Umbilical cord (tissue), 2 donors: ENCODE measurements around the gene COX7A2. TPM values are rescaled to one million over a fixed set of nuclear protein-coding genes. Genes with fewer than 3 reads are reported as not detected.
A peak's percentile ranks its signal among the peaks of the same experiment; 100 is the strongest.

Experiments used
- DNase-seq: peaks from one replicate; pipeline ENCODE4 v3.0.0-alpha.2; 2015; ENCODE audit warnings: low spot score
- total RNA-seq: library from RNA; depleted of rRNA; stranded (reverse); fragments of >200 nt; gene quantifications from one replicate; pipeline ENCODE4 v1.2.3, GENCODE V29; 2014; ENCODE audit warnings: low replicate concordance; ENCODE audit not compliant: insufficient read depth

Gene COX7A2
- total RNA-seq, 1 donor from 2014 or later: 50.3 TPM

GRCh38 chr6:75221116-75221515 is 22.5 kb downstream of the COX7A2 start:
- DNase-seq: no peak

DNA sequence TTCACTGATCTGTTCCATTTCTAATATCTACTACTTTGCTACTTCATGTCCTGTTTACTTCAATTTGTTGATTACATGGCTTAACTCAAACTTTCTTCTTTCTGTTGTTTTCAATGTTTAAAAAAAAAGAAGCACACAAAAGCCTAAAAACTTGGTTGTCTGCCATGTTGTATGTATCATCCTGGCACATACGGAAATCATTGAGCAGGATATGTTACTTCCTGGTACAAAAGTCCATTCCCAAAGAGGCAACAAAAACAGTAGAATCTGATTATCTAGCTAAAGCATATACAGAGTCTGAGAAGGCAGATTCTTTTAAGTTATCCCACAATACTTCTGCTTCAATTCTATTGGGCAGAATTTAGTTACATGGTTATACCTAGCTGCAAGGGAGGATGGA is 23.2 kb downstream of the COX7A2 start:
- DNase-seq: no peak

- DNase-seq: peak; percentile 69
Observed at GRCh38 chr6:75219263-75219662, 24.3 kb downstream of the COX7A2 start.

DNA sequence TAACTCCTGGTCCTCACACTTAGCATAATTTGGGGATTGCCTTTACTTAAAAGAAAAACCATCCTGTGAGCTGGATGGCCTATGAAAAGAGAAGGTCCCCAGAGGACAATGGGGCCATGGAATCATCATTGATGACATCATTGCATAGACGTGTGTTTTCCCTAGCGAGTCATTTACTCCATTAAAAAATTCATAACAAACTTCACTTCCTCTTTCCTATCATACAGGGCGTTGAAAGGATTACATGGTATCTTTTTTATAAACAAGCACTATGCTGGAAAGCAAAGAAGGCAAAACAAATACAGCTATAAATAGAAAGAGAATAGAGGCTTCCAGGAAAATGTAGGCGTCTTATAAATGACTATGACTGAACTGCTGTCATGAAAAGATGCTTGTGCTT is 26.4 kb downstream of the COX7A2 start:
- no peak for DNase-seq

GRCh38 chr6:75215291-75215690 is 28.3 kb downstream of the COX7A2 start:
- DNase-seq: no peak

DNA sequence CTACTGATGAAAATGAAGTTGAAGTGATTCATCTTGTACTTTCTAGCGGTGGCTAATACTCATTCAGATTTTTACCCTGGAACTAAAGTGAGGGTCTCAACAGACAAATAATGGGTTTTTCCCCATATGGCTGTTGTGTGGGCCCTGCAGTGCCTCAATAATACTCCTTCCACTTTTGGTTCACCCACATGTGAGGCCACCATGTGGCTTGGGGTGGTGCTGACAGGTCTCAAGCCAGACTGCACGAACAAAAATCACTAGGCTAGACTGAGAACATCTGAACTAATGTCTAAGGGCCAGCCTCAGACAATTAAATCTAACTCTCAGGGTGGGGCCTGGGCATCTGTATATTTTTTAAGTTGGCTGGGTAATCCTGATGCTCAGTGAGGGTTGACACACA is 29.9 kb downstream of the COX7A2 start:
- no peak for DNase-seq

DNA sequence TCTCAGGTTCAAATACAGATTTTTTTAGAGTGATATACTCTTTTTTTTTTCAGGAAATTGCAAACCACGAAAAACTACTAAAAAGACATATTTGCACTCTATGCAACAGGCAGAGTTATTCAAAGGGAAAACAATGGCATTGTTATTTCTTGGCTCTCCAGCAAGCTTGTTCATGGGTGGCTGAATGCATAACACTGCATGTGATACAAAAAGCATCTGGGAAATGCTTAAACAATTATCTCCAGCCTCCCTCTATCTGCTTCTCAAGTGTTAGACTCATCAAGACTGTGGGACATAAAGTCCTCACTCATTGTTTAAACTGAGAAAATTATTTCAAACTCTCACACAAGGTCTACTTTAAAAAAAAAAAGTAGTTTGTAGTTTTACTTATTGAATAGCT is 30.5 kb downstream of the COX7A2 start:
- no peak for DNase-seq

GRCh38 chr6:75211920-75212590 is 31.5 kb downstream of the COX7A2 start:
- DNase-seq: peak; percentile 40

DNA sequence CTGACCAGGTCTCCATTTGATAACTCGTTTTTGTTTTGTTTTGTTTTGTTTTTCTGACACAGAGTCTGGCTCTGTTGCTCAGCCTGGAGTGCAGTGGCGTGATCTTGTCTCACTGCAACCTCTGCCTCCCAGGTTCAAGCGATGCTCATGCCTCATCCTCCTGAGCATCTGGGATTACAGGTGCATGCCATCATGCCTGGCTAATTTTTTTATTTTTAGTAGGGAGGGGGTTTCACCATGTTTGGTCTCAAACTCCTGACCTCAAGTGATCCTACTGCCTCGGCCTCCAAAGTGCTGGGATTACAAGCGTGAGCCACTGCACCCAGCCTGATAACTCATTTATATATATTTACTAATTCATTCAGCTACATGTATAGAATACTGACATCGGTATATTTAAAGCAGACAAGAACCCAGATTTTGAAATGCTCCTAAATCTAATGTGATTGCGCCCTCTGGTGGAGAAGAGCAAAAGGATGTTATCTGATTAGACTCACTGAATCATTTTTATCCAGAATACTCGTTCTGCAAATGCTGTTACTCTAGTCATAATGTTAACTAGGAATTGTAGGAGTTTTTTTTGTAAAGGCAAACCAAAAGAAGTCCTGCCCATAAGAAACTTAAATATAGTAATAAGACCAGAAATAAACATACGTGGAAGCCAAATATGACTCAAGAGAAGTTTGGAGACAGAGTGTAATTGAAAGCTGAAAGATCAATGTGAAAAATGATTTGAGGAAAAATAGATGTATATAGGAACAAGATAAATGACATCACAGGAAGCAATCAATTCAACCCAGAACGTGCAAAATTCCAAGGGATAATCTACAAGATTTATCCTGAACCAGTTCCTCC is 32.5 kb downstream of the COX7A2 start:
- DNase-seq: peak; percentile 81

DNA sequence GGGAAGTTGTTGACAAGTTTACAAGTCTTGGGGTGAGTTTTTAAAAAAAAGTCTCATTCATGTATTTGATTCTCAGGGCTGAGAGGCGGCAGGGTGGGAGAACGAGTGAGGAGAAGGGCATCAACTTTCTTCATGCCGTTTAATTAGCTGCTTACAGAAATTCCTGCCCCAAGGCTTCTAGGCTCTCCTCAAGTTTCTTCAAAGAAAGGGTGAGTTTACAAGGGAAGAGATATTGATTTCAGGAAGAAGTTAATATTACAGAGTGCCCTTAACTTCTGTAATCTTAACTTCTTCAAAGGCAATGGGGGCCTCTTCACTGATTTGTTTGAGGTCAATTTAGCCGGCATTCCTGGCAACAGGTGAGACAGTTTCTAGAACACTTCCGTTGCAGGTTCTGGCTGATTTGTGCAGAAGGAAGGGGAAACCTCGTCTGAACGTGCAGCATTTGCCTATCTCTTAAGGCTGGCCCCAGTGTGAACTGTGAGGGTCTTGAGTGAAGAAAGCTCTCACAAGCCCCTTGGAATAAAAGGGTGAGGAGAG is 34.3 kb downstream of the COX7A2 start:
- DNase-seq: no peak

DNA sequence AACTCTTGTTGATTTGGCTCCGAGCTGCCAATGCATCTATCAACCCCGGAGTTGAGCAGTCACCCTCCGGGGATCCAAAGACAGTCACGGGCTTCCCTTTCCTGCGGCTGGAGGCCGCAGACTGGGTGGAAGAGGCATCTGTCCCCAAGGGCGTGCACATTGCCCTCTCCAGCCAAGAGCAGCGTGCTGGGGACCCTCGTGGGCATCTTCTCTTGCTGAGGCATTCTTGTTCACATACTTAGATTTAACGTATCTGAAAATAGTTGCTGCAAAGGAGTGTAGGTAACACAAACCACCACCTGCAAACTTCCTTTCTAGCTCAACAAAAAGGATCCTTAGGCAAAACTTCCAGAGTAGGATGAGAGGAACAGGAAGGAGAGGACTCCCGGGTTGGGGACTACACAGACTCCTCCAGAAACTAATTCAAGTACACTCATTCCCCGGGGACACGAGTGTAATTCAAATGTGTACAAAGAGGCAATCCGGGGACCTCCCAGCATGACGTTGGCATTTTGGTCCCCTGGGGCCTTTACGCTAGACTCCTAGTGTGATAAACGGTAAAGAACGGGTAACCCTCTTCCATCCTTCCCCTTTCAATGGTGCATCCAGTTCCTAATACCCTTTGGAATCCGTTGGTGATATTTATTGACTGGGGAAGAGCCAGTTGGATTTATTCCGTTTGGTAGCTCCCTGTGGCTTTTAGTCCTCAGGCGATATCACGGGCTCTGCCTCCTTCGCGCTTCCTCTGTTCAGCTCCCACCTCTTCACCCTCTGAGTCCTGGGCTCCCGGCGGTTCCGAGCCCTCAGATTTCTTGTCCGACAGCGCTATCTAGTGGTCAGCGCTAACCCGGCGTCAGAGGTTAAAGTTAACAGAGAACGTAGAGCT is 35.1 kb downstream of the COX7A2 start:
- DNase-seq: peak; percentile 88

DNA sequence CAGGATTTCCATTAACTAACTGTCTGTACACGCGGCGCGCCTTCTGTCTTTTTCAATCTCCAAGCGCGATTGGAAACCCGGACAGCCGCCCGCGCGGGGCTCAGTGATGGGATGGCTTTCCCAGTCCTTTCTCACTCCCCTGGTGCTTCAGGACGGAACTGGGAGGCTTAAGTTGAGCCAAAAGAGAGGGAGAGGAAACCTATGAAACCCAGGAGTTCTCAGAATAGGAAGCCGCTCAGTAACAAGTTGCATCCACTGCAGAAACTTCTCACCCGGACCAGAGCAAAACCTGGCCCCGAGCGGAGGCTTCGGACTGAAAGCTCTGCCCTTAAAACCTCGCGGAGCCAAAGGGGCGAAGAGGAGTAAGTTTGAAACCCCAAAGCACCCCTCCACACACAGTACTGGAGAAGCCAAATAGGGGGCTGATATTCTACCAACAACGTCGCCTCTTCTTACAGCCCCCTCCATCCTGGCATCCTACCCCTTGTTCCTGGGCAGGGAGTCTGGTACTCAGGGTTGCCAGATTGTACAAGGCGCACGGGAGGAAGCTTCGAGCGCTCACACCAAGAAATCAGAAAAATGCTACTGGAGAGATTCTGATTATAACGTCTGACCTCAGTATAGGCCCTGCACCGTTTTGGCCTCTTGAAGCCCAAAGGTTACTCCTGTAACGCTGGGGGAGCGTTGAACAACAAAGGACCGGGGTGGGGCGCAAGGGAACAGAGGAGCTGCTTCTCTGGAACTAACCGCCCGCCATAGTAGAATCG is 36.8 kb downstream of the COX7A2 start:
- peak; percentile 61 for DNase-seq

GRCh38 chr6:75205776-75206575 is 37.6 kb downstream of the COX7A2 start, which contains the start of gene COL12A1:
Gene COL12A1, minus strand, starts transcription at chr6:75206053. Its CDS starts 3,261 bp downstream, at chr6:75202792.
- peak; percentile 89 for DNase-seq

GRCh38 chr6:75204959-75205775 is 38.4 kb downstream of the COX7A2 start:
- DNase-seq: peak; percentile 61

DNA sequence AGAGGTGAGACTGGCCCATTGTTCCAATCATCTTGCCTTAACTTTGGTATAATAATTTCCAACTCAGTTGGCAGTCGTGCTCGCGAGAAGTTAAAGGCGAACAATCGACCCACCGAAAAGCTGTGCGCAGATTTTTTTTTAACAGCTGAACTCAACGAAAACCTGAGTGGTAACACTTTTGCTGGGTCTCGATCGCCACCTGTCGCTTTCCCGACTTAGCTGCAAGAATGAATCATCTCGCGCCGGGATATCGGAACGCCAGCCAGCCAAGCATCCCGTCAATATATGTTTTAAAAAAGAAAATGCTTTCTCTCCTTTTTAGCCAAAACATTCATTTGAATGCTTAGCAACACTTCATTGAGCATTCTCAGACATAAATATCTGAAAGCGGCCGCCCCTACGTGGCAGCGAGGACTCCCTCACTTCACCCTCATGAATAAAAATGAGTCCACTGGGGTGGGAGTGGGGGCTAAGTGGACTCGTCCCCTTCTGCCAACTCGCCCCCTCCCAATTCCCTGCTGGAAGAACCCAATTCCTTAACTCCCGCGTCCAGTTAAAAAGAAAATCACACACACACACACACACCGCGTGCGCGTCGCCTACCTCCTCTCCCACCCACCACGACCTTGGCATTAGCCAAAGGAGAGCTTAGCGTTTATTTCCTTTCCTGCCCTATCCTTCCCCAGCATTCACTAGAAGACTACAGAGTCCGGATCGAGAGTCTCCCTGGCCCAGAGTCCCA is 39.2 kb downstream of the COX7A2 start:
- peak; percentile 90 for DNase-seq

- DNase-seq: peak; percentile 39
Observed at GRCh38 chr6:75203721-75204120, 39.9 kb downstream of the COX7A2 start.

GRCh38 chr6:75202676-75203131 is 40.9 kb downstream of the COX7A2 start:
- no peak for DNase-seq
